Measurements from ENCODE around the gene GTPBP2.

GRCh38 chr6:43674921-43675320 is 45.9 kb upstream of the GTPBP2 start:
- no peak for TF ChIP-seq SUZ12 (IDR thresholded peaks at IDR 0.05; ENCODE audit: extremely low read depth, insufficient read depth, insufficient read length)
- no peak for TF ChIP-seq ZNF274 (IDR thresholded peaks at IDR 0.05; ENCODE audit: low read depth, low read length)
- TF ChIP-seq YY1 (IDR thresholded peaks at IDR 0.05; ENCODE audit: insufficient read depth, insufficient read length) = no peak
